Hypothalamus (tissue), 51 donors: ENCODE data around the gene ANKRD61.
"Not testable (repeated sequence)": the region's sequence is repeated elsewhere in the genome, so short reads cannot be mapped to it uniquely, and the experiment has no call there.

ENCODE experiments used
- DNase-seq, 51 donors: peaks; one replicate each; lab custom pipeline; 2025; lab: John Stamatoyannopoulos, UW

The ANKRD61 gene

GRCh38 chr7:6028563-6028962, 2.6 kb upstream of the ANKRD61 start:
- DNase-seq: no peak

DNA sequence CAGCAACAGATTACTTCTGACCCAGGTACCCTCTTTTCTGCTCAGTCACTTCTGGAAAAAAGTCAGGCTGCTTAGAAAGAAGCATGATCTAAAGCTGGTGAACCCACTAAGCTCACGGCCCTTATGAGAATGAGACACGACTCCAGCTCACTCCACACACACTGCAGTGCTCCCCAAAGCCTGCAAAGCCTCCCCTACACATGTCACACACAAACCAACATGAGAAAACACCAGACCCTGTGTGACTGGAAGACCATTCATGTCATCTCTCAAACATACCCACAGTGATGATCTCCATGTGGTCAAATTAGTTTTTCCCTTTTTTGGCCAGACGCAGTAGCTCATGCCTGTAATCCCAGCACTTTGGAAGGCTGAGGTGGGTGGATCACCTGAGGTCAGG, 391 bp downstream of the ANKRD61 start:
- DNase-seq: no peak

DNA sequence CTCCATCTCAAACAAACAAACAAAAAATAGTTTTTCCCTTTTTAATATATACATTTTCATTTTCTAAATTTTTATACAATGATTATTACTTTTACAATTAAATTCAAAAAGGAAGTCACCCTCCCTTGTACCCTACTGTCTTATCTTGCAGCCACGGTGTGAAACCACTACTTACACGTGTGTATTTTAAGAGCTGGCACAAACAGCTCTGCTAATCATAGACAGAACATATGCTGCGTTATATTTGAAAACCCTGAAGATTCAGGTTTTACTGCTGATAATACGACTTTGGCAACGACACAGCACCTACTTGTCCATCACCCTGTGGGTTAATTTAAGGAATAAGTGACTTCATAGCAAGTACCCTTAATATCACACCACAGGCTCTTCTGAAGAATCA, 991 bp downstream of the ANKRD61 start:
- DNase-seq: no peak

- no peak for DNase-seq
These were observed 1.5 kb downstream of the ANKRD61 start for GRCh38 chr7:6032641-6033040.

GRCh38 chr7:6035165-6035564, 4.0 kb downstream of the ANKRD61 start:
- no peak for DNase-seq

DNA sequence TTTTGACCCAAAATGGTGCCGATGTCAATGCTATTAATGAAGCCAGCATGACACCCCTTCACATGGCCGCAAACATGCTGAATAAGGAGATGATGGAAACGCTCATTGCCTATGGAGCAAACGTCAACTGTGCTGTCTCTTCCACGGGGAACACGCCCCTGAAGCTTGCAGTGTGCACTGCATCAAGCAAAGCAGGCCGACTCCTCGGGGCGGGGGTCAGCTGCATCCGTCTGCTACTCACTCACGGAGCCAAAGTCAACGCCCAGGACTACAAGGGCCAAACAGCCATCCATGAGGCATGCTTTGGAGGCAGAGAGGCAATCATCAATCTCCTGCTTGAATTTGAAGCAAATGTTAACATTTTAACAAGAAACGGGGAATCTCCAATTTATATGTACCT, 4.5 kb downstream of the ANKRD61 start:
- DNase-seq: no peak

DNA sequence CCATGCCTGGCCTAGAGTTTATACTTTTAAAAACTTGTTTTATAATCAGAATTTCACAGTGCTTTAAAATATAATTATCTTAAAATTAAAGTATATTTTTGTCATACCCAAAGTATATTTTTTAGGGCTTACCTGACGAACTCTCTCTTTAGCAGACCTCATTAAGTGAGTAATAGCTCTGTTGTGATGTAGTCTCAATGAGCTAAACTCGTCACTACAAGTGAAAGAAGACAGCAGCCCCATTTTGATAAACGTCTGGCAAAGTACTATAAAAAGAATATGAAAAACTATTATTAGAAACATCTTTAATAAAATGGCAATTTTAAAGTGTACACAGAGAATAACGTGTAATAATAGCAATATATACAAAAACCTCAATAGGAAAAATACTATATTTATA, 18.6 kb downstream of the ANKRD61 start:
- no peak for DNase-seq

DNA sequence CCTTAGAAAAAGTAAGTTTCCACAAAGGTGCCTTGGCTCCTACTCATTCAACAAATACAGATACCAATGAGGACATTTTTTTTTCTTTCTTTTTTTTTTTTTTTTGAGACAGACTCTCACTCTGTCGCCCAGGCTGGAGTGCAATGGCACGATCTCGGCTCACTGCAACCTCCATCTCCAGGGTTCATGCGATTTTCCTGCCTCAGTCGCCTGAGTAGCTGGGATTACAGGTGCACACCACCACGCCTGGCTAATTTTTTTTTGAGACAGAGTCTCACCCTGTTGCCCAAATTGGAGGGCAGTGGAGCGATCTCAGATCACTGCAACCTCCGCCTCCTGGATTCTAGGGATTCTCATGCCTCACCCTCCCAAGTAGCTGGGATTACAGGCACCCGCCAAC, 20.0 kb downstream of the ANKRD61 start:
- not testable (repeated sequence) for DNase-seq

DNA sequence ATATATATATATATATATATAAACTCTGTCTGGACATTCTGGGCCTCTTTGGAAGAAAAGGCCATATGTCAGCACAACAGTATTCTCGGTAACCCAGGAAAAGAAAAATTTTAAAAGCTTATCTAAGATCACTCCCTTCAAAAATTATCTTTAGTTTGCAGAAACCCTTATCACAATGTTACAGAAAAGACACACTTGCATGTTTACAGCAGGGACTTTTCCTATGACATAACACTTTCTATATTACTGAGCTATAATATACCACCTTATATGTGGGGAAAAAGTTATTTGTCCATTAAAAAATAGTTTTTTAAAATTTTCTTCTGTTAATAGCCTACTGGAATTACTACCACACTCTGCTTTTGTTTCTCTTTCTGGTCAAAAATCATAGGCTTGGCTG, 25.4 kb downstream of the ANKRD61 start:
- DNase-seq: no peak

DNA sequence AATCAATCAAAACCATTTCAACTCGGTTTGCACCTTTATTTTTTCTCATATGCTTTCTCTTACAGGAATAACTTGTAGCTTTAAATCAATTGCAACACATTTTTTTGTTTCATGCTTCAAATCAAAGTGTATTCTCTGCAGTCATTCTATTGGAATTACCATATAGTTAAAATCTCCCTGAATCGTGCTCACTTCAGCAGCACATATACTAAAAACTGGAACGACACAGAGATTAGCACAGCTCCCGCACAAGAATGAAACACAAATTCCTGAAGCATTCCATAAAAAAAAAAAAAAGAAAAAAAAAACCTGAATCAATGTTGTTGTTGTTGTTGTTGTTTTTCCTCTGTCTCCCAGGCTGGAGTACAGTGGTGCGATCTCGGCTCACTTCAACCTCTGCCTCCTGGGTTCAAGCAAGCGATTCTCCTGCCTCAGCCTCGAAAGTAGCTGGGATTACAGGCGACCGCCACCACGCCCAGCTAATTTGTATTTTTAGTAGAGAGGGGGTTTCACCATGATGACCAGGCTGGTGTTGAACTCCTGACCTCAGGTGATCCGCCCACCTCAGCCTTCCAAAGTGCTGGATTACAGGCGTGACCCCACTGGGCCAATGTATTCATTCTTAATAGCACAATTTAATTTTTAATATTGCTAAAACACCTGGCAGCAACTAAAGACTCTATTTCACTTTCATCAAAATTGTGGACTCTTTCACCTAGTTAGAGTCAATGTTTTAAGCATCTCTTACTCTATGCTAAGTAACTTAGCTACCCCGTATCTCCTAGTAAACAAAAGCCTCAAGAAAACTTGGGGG, 26.3 kb downstream of the ANKRD61 start:
- DNase-seq: no peak

DNA sequence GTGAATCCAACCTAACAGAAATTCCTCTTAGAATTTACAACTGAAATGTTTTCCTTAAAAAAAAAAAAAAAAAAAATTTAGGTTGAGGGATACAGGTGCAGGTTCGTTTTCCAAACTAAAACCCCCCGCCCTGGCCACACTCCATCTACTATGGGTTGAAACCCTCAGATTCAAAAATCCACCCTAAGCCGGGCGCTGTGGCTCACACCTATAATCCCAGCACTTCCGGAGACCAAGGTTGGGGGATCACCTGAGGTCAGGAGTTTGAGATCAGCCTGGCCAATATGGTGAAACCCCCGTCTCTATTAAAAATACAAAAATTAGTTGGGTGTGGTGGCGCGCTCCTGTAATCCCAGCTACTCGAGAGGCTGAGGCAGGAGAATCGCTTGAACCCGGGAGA, 28.8 kb downstream of the ANKRD61 start:
- DNase-seq: not testable (repeated sequence)

- no peak for DNase-seq
These were observed 40.2 kb downstream of the ANKRD61 start for GRCh38 chr7:6071406-6071805.

DNA sequence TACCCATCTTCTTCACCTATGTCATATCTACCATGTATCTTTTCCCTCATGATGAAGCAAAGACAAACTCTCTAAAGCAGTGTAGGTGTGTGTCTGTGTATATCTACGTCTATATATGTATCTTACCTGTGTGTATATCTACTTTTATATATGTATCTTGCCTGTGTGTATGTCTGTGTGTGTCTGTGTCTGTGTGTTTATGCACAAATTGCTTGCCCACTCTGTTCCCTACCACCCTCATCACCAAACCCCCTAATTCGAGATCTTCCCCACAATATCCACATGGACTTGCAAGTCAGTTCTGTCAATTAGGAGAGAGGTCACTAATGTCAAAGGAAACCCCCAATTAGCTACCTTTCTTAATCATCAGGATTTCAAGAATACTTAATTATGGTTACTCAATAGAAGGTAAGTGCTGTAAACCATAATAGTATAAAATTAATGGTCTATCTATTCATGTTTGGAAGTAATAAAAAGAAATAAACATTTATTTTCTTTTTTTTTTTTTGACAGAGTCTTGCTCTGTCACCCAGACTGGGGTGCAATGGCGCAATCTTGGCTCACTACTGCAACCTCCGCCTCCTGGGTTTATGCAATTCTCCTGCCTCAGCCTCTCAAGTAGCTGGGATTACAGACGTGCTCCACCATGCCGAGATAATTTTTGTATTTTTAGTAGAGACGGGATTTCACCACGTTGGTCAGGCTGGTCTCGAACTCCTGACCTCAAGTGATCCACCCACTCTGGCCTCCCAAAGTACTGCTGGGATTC, 43.6 kb downstream of the ANKRD61 start:
- no peak for DNase-seq

- DNase-seq: no peak
These were observed 47.4 kb downstream of the ANKRD61 start for GRCh38 chr7:6078548-6078947.

DNA sequence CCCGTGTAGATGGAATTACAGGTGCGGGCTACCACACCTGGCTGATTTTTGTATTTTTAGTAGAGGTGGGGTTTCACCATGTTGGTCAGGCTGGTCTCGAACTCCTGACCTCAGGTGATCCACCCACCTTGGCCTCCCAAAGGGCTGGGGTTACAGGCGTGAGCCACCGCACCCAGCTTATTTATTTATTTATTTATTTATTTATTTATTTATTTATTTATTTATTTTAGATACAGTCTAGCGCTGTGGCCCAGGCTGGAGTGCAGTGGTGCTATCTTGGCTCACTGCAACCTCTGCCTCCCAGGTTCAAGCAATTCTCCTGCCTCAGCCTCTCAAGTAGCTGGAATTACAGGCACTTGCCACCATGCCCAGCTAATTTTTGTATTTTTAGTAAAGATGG, 51.9 kb downstream of the ANKRD61 start:
- DNase-seq: not testable (repeated sequence)
